ENCODE data around the gene COG7. TPM values are rescaled to one million over a fixed set of nuclear protein-coding genes. Genes with fewer than 3 reads are reported as not detected.

Gene COG7
- polyA plus RNA-seq, 1 of the 3 experiments (the other 2 are of a cell fraction) = 33.0 TPM

DNA sequence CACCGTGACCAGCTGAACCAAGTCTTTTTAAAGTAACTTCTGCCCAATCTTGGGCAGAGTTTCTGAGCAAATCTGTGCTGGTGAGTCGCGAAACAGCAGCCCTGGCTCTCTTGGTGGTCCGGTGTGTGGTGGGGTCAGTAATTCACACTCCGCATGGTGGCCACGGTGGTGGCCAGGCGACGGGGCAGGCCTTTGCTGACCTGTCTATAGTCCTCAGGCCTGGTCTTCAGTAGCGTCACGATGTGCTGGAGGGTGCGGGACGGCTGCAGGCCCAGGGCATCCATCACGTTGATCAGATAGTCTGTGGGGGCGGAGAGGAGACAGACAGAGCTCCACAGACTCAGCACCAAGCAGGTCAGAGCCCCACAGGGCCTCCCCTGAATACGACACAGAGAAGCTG, 64.2 kb downstream of the COG7 start:
- Histone ChIP-seq H3K27ac (ENCODE audit: low read depth in 2 of 2, low read length in 1 of 2) (no peak overlapping the region), H2AFZ (ENCODE audit: low read depth) (no peak overlapping the region), H3K79me2 (ENCODE audit: insufficient read depth) (no peaks in the 10 kb centered on the region), H3K4me2 (no peak overlapping the region), H3F3A (replicated peaks; ENCODE audit: insufficient read depth) (no peaks in the 10 kb centered on the region), H3K9me2 (no peaks in the 10 kb centered on the region), H3K4me3 (ENCODE audit: low read depth in 2 of 2, low read length in 1 of 2) (no peak overlapping the region), H3K9ac (no peak overlapping the region), H3K27me3 (ENCODE audit: insufficient read depth) (no peaks in the 10 kb centered on the region), H3K36me3 (replicated peaks in 1 of 2; ENCODE audit: control insufficient read depth in 1 of 2, insufficient read depth in 2 of 2, low read length in 1 of 2) (peaks cover 8 to 19% of the 10 kb centered on the region in 2 experiments), H4K20me1 (ENCODE audit: insufficient read depth) (no peaks in the 10 kb centered on the region), H3K9me3 (no peaks in the 10 kb centered on the region), H3K4me1 (ENCODE audit: control insufficient read depth in 1 of 2, insufficient read depth in 2 of 2, low read depth in 1 of 2, low read length in 1 of 2) (peaks cover 0 to 2% of the 10 kb centered on the region in 2 experiments; a peak in 1 of 4 replicates)
- CTCF ChIA-PET = interaction anchor here (1.2 kb wide), 1 partner anchor 206 kb away, joined by 4 read pairs; the partner anchor contains the start of gene SCNN1G
- POLR2A ChIA-PET = no interaction called here
- no peak for DNase-seq
- WGBS (ENCODE audit: low lambda C conversion rate) = 86% methylated on average over 5 of the region's 15 CpGs
- TF ChIP-seq NFIC (IDR thresholded peaks at IDR 0.05; ENCODE audit: borderline replicate concordance) (no peak), REST (IDR thresholded peaks at IDR 0.05; ENCODE audit: low read depth, low read length) (no peak)

GRCh38 chr16:23387666-23388065, 65.3 kb downstream of the COG7 start:
- Histone ChIP-seq H3K4me2 (no peak overlapping the region), H4K20me1 (ENCODE audit: insufficient read depth) (no peaks in the 10 kb centered on the region), H2AFZ (ENCODE audit: low read depth) (no peak overlapping the region), H3K27ac (ENCODE audit: low read depth in 2 of 2, low read length in 1 of 2) (no peak overlapping the region), H3K9me2 (no peaks in the 10 kb centered on the region), H3K27me3 (ENCODE audit: insufficient read depth) (no peaks in the 10 kb centered on the region), H3K79me2 (ENCODE audit: insufficient read depth) (no peaks in the 10 kb centered on the region), H3K36me3 (replicated peaks in 1 of 2; ENCODE audit: control insufficient read depth in 1 of 2, insufficient read depth in 2 of 2, low read length in 1 of 2) (peaks cover 8 to 16% of the 10 kb centered on the region in 2 experiments), H3K4me3 (ENCODE audit: low read depth in 2 of 2, low read length in 1 of 2) (no peak overlapping the region), H3F3A (replicated peaks; ENCODE audit: insufficient read depth) (no peaks in the 10 kb centered on the region), H3K9me3 (no peaks in the 10 kb centered on the region), H3K4me1 (ENCODE audit: control insufficient read depth in 1 of 2, insufficient read depth in 2 of 2, low read depth in 1 of 2, low read length in 1 of 2) (no peaks in the 10 kb centered on the region), H3K9ac (no peak overlapping the region)
- no peak for DNase-seq
- WGBS (ENCODE audit: low lambda C conversion rate) = 89% methylated on average over 8 of the region's 8 CpGs
- TF ChIP-seq RFX5 (IDR thresholded peaks at IDR 0.05; ENCODE audit: low read length) = no peak
- TF ChIP-seq ELF1 (IDR thresholded peaks at IDR 0.05) = no peak
- TF ChIP-seq, protein P1, sequence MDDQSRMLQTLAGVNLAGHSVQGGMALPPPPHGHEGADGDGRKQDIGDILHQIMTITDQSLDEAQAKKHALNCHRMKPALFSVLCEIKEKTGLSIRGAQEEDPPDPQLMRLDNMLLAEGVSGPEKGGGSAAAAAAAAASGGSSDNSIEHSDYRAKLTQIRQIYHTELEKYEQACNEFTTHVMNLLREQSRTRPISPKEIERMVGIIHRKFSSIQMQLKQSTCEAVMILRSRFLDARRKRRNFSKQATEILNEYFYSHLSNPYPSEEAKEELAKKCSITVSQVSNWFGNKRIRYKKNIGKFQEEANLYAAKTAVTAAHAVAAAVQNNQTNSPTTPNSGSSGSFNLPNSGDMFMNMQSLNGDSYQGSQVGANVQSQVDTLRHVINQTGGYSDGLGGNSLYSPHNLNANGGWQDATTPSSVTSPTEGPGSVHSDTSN (IDR thresholded peaks at IDR 0.05) = no peak
- no peak for TF ChIP-seq EZH2phosphoT487 (IDR thresholded peaks at IDR 0.05; ENCODE audit: borderline replicate concordance, low read depth)
- no peak for TF ChIP-seq CHD2 (IDR thresholded peaks at IDR 0.05; ENCODE audit: low read length, partially characterized antibody)
- no peak for TF ChIP-seq NRF1 (IDR thresholded peaks at IDR 0.05; ENCODE audit: low read depth, low read length)
- TF ChIP-seq RCOR1 (IDR thresholded peaks at IDR 0.05; ENCODE audit: low read length) = no peak
- TF ChIP-seq TCF12 (IDR thresholded peaks at IDR 0.05) = no peak
- TF ChIP-seq MXI1 (IDR thresholded peaks at IDR 0.05; ENCODE audit: low read depth, low read length) = no peak
- TF ChIP-seq JUND (IDR thresholded peaks at IDR 0.05) = no peak
- TF ChIP-seq, protein P2, sequence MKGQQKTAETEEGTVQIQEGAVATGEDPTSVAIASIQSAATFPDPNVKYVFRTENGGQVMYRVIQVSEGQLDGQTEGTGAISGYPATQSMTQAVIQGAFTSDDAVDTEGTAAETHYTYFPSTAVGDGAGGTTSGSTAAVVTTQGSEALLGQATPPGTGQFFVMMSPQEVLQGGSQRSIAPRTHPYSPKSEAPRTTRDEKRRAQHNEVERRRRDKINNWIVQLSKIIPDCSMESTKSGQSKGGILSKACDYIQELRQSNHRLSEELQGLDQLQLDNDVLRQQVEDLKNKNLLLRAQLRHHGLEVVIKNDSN (IDR thresholded peaks at IDR 0.05; ENCODE audit: borderline replicate concordance, low read depth) = no peak
- TF ChIP-seq REST (IDR thresholded peaks at IDR 0.05; ENCODE audit: low read depth, low read length) = no peak
- no peak for TF ChIP-seq FOSL2 (IDR thresholded peaks at IDR 0.05; ENCODE audit: borderline replicate concordance, low read depth)
- no peak for TF ChIP-seq RXRA (IDR thresholded peaks at IDR 0.05; ENCODE audit: borderline replicate concordance, low read depth)
- no peak for TF ChIP-seq IRF3 (IDR thresholded peaks at IDR 0.05; ENCODE audit: low read depth, low read length)
- TF ChIP-seq FOXJ3 (CRISPR knock-in tag; IDR thresholded peaks at IDR 0.05) = no peak
- TF ChIP-seq YY1 (IDR thresholded peaks at IDR 0.05; ENCODE audit: low read depth) = no peak
- no peak for TF ChIP-seq GATA2 (CRISPR knock-in tag; IDR thresholded peaks at IDR 0.05)
- POLR2A ChIA-PET = no interaction called here
- CTCF ChIA-PET = interaction anchor here (1.2 kb wide), 1 partner anchor 206 kb away, joined by 3 read pairs; no protein-coding TSS in a partner anchor
